Measurements from ENCODE around the gene FAHD1. TPM values are rescaled to one million over a fixed set of nuclear protein-coding genes. Genes with fewer than 3 reads are reported as not detected.

FAHD1 gene
- total and polyA plus RNA-seq, 3 donors from 2014 or later = 20.6 to 65.8 (median 57.5) TPM

- Histone ChIP-seq H3K9me3 (no peaks in the 10 kb centered on the region), H3K4me3 (no peak overlapping the region), H3K36me3 (ENCODE audit: low read depth, missing control alignments) (no peaks in the 10 kb centered on the region), H3K27ac (no peak overlapping the region), H3K4me1 (no peaks in the 10 kb centered on the region), H3K27me3 (no peaks in the 10 kb centered on the region)
- TF ChIP-seq POLR2A (IDR thresholded peaks at IDR 0.05) = no peak
- TF ChIP-seq, protein P1, sequence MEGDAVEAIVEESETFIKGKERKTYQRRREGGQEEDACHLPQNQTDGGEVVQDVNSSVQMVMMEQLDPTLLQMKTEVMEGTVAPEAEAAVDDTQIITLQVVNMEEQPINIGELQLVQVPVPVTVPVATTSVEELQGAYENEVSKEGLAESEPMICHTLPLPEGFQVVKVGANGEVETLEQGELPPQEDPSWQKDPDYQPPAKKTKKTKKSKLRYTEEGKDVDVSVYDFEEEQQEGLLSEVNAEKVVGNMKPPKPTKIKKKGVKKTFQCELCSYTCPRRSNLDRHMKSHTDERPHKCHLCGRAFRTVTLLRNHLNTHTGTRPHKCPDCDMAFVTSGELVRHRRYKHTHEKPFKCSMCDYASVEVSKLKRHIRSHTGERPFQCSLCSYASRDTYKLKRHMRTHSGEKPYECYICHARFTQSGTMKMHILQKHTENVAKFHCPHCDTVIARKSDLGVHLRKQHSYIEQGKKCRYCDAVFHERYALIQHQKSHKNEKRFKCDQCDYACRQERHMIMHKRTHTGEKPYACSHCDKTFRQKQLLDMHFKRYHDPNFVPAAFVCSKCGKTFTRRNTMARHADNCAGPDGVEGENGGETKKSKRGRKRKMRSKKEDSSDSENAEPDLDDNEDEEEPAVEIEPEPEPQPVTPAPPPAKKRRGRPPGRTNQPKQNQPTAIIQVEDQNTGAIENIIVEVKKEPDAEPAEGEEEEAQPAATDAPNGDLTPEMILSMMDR (IDR thresholded peaks at IDR 0.05) = no peak
- 89 to 93% methylated on average over 23 to 40 of the region's 40 CpGs for WGBS, 2 donors
- intact Hi-C loops (cut with DNase I; ENCODE audit: low total_unique reads) = no loop called here
- no peak for DNase-seq
Measured at GRCh38 chr16:1816396-1817275, 10.4 kb upstream of the FAHD1 start.

- H3K27me3 ChIP-seq = no peaks in the 10 kb centered on the region
- no peaks in the 10 kb centered on the region for H3K4me1 ChIP-seq
- H3K36me3 ChIP-seq (ENCODE audit: low read depth, missing control alignments) = no peaks in the 10 kb centered on the region
- H3K27ac ChIP-seq = no peak overlapping the region
- no peak overlapping the region for H3K4me3 ChIP-seq
- intact Hi-C loops (cut with DNase I; ENCODE audit: low total_unique reads) = no loop called here
- no peak for DNase-seq
- TF ChIP-seq POLR2A (IDR thresholded peaks at IDR 0.05) = no peak
- TF ChIP-seq, protein P1 (IDR thresholded peaks at IDR 0.05) = no peak
- no peaks in the 10 kb centered on the region for H3K9me3 ChIP-seq
- WGBS, 2 donors = 90 to 100% methylated on average over 1 to 9 of the region's 9 CpGs
Measured at GRCh38 chr16:1817276-1817589, 9.8 kb upstream of the FAHD1 start.

GRCh38 chr16:1817716-1818115 lies 9.3 kb upstream of the FAHD1 start:
- TF ChIP-seq, protein P1 (IDR thresholded peaks at IDR 0.05) = no peak
- TF ChIP-seq POLR2A (IDR thresholded peaks at IDR 0.05) = no peak
- DNase-seq = no peak

DNA sequence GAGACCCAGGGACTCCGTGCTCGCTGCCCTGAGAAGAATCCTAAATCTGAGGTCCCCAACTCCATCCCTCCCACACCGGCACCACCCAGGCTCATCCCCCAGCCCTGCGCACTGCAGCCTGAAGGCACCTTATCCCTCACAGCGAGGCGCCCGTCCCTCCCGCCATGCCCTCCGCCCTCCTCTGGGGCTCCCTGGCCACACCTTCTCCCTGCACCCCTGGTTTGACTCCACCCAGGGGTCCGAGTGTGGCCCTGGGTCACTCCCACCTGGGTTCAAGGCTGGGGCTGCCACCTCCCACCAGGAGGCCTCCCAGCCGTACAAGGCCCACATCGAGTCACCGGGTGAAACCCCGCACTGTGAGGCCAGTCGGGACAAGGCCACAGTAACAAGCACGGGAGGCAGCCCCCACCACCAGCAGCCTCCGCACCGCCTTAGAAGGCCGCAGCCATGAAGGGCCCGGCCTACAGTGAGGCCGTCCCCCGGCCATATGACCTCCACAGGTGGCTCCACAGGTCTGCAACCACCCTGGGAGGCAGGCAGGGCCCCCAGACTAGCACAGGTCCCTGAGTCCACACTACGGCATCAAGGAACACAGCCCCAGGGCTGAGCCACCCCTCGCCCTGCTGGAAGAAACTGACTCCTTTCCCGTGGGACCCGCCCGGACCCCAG lies 8.7 kb upstream of the FAHD1 start:
- Histone ChIP-seq H3K27ac (no peak overlapping the region), H3K4me1 (no peaks in the 10 kb centered on the region), H3K36me3 (ENCODE audit: low read depth, missing control alignments) (no peaks in the 10 kb centered on the region), H3K27me3 (no peaks in the 10 kb centered on the region), H3K4me3 (no peak overlapping the region), H3K9me3 (no peaks in the 10 kb centered on the region)
- intact Hi-C loops (cut with DNase I; ENCODE audit: low total_unique reads) = no loop called here
- TF ChIP-seq, protein P1 (IDR thresholded peaks at IDR 0.05) = no peak
- TF ChIP-seq POLR2A (IDR thresholded peaks at IDR 0.05) = no peak
- no peak for DNase-seq
- WGBS, 2 donors = 86 to 89% methylated on average over 20 to 22 of the region's 27 CpGs

More at GRCh38 chr16:1817716-1818115, 9.3 kb upstream of the FAHD1 start:
- intact Hi-C loops (cut with DNase I; ENCODE audit: low total_unique reads) = no loop called here
- no peaks in the 10 kb centered on the region for H3K36me3 ChIP-seq (ENCODE audit: low read depth, missing control alignments)
- no peak overlapping the region for H3K4me3 ChIP-seq
- WGBS, 2 donors = 88 to 98% methylated on average over 6 to 17 of the region's 17 CpGs
- H3K4me1 ChIP-seq = no peaks in the 10 kb centered on the region
- no peak overlapping the region for H3K27ac ChIP-seq
- no peaks in the 10 kb centered on the region for H3K27me3 ChIP-seq
- H3K9me3 ChIP-seq = no peaks in the 10 kb centered on the region
